Measurements from ENCODE around the gene SDCCAG8. TPM values are rescaled to one million over a fixed set of nuclear protein-coding genes. Genes with fewer than 3 reads are reported as not detected.

Gene SDCCAG8
- total RNA-seq, 6 experiments from 2014 or later: 13.4 to 20.6 (median 15.6) TPM

DNA sequence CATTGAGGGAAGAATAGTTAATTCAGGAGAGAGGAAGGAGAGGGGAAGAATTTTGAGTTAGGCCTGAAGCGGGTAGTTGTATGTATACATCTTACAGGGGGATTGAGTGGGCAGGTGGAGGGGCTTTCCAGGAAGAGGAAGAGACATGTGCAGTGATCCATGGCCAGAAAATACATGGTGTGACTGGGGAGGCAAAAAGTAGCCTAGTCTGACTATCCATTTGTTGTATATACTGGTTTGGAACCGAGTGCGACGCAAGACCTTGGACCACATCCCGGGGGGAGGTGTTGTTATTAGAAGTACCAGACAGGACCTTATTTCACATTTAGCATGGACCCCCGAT, 158.3 kb downstream of the SDCCAG8 start:
- Histone ChIP-seq H3K27ac (no peak overlapping the region), H3K36me3 (no peaks in the 10 kb centered on the region), H3K27me3 (no peaks in the 10 kb centered on the region), H3K4me1 (peaks cover 0 to 16% (median 0%) of the 10 kb centered on the region in 4 donors), H3K4me3 (no peak overlapping the region), H3K9me3 (no peaks in the 10 kb centered on the region)
- DNase-seq (no peak), ATAC-seq (no peak)
- whole genome bisulfite sequencing (ENCODE audit: insufficient coverage, low coverage, low lambda C conversion rate, missing lambda C conversion rate): 91% methylated on average over 6 of the region's 6 CpGs
- TF ChIP-seq, protein P1, sequence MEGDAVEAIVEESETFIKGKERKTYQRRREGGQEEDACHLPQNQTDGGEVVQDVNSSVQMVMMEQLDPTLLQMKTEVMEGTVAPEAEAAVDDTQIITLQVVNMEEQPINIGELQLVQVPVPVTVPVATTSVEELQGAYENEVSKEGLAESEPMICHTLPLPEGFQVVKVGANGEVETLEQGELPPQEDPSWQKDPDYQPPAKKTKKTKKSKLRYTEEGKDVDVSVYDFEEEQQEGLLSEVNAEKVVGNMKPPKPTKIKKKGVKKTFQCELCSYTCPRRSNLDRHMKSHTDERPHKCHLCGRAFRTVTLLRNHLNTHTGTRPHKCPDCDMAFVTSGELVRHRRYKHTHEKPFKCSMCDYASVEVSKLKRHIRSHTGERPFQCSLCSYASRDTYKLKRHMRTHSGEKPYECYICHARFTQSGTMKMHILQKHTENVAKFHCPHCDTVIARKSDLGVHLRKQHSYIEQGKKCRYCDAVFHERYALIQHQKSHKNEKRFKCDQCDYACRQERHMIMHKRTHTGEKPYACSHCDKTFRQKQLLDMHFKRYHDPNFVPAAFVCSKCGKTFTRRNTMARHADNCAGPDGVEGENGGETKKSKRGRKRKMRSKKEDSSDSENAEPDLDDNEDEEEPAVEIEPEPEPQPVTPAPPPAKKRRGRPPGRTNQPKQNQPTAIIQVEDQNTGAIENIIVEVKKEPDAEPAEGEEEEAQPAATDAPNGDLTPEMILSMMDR (IDR thresholded peaks at IDR 0.05): no peak
- no peak for TF ChIP-seq POLR2A (IDR thresholded peaks at IDR 0.05)
- intact Hi-C loops (cut with DNase I): no loop called here

DNA sequence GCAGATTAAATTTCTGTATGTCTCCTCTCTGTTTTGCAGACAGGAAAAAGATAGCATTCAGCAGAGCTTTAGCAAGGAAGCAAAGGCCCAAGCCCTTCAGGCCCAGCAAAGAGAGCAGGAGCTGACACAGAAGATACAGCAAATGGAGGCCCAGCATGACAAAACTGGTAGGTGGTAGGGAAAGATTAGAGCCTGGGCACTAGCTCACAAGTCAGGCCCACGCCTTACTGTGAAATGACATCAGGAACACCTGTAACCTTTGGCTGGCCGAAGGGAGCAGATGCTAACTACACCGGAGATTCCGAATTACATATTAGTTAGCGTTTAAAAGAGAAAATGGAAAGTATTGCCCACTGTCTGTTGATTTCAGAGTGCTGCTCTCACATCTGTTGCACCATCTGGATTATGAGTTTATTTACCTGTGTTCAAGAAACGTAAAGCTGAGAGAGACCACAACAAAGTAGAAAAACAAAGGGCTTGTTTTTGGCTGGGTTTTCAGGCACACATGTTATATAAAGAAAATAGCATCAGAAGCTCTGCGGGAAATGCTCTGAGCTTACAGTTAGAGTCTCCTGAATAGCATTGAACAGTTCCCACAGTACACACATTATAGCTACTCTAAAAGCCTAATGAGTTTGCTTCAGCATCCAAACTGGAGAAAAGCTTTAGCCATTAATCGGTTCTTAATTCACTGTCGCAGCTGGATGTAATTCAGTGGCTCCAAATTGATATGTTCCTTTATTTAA, 160.0 kb downstream of the SDCCAG8 start:
- ATAC-seq: peak in 2 of 4 donors; percentile 40 to 72
- no peaks in the 10 kb centered on the region for H3K9me3 ChIP-seq
- 90% methylated on average over 9 of the region's 9 CpGs for WGBS (ENCODE audit: insufficient coverage, low coverage, low lambda C conversion rate, missing lambda C conversion rate)
- TF ChIP-seq POLR2A (IDR thresholded peaks at IDR 0.05): no peak
- TF ChIP-seq, protein P1 (IDR thresholded peaks at IDR 0.05): no peak
- peak overlapping the region; percentile 9 to 35 (median 17) for H3K27ac ChIP-seq
- no peak overlapping the region for H3K4me3 ChIP-seq
- no peaks in the 10 kb centered on the region for H3K36me3 ChIP-seq
- intact Hi-C loops (cut with DNase I): no loop called here
- DNase-seq: no peak
- H3K27me3 ChIP-seq: no peaks in the 10 kb centered on the region
- peaks cover 0 to 21% (median 0%) of the 10 kb centered on the region in 4 donors for H3K4me1 ChIP-seq

DNA sequence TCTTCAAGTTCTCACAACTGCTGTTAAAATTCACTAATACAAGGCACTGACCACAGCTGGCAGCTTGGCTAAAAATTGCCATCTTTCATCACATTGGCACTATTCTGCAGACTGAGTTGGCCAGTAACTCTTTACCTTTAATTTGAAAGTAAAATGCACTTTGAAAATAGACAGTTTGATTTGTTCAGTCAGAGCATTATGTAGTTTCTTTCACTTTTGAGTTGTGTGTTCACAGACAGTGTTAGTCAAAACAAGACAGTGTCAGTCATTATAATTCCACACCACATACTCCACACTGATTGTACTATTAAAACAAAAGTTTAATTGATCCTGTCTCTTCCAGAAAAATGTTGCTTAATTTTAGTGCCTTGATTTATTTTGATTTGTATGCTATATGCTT, 160.7 kb downstream of the SDCCAG8 start:
- Histone ChIP-seq H3K4me1 (peaks cover 0 to 22% (median 0%) of the 10 kb centered on the region in 4 donors), H3K36me3 (no peaks in the 10 kb centered on the region), H3K27ac (peak overlapping the region; percentile 9 to 35 (median 30)), H3K4me3 (no peak overlapping the region), H3K27me3 (no peaks in the 10 kb centered on the region), H3K9me3 (no peaks in the 10 kb centered on the region)
- intact Hi-C loops (cut with DNase I): no loop called here
- DNase-seq (no peak), ATAC-seq (peak; percentile 46 to 71 (median 67))
- no peak for TF ChIP-seq POLR2A (IDR thresholded peaks at IDR 0.05)
- TF ChIP-seq, protein P1 (IDR thresholded peaks at IDR 0.05): no peak

DNA sequence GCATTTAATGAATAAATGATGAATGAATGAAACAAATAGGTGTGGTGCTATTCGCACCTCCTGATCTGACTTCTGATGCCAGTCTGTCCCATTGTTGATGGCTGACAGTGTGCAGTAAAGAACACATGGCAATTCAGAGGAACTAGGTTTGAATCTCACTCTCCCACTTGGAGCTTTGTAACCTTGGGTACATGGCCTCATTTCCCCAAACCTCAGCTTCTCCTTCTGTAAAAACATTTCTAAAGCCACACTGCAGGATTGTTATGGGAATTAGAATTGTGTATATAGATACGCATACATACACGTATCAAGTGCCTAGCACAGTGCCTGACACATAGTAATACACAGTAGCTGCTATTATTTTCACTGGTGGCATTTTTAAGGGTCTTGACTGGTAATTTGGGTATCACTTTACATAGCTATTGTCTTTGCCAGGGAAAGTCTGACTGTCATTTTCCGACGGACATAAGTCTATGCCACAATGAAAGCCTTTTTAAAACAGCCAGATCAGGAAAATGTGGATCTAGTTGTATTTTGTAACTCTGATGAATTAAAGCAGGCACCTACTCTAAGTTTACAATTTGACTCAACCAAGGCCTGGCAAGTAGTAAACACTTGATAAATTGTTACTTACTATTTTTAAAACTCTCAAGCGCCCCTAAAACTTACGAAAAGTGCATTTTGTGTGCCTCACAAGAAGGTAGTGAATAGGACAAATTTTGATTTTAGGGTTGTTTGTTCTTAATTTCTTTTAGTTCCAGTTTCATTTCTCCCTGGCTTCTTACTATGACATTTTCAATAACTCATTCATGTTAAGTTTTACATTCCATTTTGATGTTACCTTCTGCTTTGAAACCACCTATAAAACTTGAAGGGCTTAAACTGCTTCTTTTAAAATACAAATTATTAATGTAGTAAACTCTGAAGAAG, 164.4 kb downstream of the SDCCAG8 start:
- no peaks in the 10 kb centered on the region for H3K27me3 ChIP-seq
- ATAC-seq: peak in 1 of 4 donors; percentile 18
- 81% methylated on average over 7 of the region's 7 CpGs for WGBS (ENCODE audit: insufficient coverage, low coverage, low lambda C conversion rate, missing lambda C conversion rate)
- DNase-seq: no peak
- intact Hi-C loops (cut with DNase I): no loop called here
- no peaks in the 10 kb centered on the region for H3K36me3 ChIP-seq
- H3K4me3 ChIP-seq: no peak overlapping the region
- H3K4me1 ChIP-seq: peaks cover 0 to 19% (median 0%) of the 10 kb centered on the region in 4 donors
- no peak overlapping the region for H3K27ac ChIP-seq
- no peaks in the 10 kb centered on the region for H3K9me3 ChIP-seq
- TF ChIP-seq POLR2A (IDR thresholded peaks at IDR 0.05): no peak
- TF ChIP-seq, protein P1 (IDR thresholded peaks at IDR 0.05): no peak
